ENCODE data around the gene PCDHGB1. TPM values are rescaled to one million over a fixed set of nuclear protein-coding genes. Genes with fewer than 3 reads are reported as not detected.

The PCDHGB1 gene
- total and polyA plus RNA-seq, 2 donors, result 0.47 to 5.7 TPM

DNA sequence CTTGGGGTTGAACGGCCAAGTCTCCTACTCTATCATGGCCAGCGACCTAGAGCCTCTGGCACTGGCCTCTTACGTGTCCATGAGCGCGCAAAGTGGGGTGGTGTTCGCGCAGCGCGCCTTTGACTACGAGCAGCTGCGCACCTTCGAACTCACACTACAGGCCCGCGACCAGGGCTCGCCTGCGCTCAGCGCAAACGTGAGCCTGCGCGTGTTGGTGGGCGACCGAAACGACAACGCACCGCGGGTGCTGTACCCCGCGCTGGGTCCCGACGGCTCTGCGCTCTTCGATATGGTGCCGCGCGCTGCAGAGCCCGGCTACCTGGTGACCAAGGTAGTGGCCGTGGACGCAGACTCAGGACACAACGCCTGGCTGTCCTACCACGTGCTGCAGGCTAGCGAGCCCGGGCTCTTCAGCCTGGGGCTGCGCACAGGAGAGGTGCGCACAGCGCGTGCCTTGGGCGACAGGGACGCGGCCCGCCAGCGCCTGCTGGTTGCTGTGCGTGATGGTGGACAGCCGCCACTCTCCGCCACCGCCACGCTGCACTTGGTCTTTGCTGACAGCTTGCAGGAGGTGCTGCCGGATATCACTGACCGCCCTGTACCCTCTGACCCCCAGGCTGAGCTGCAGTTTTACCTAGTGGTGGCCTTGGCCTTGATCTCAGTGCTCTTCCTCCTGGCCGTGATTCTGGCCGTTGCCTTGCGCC, 49.8 kb downstream of the PCDHGB1 start:
- WGBS, result 23% methylated on average over 61 of the region's 61 CpGs
- H3K4me3 ChIP-seq (ENCODE audit: low read depth, low read length), result no peak overlapping the region

More for the DNA sequence above, 49.8 kb downstream of the PCDHGB1 start:
- Histone ChIP-seq H3K36me3 (ENCODE audit: insufficient read depth) (no peaks in the 10 kb centered on the region), H3K27ac (ENCODE audit: low read depth) (no peak overlapping the region), H3K4me1 (ENCODE audit: insufficient read depth) (no peaks in the 10 kb centered on the region)
- no peak for DNase-seq (ENCODE audit: extremely low spot score)

Other genes starting within 250 kb of the PCDHGB1 start
Only the 30 nearest of the 37 such genes appear.
- gene PCDHB9, start 162.9 kb upstream of the PCDHGB1 start, total RNA-seq, result 2.4 TPM
- 1.2 TPM for gene PCDHB9, start 162.9 kb upstream of the PCDHGB1 start, polyA plus RNA-seq
- gene PCDHB10, start 157.7 kb upstream of the PCDHGB1 start, total RNA-seq, result 5.0 TPM
- 5.1 TPM for gene PCDHB10, start 157.7 kb upstream of the PCDHGB1 start, polyA plus RNA-seq
- gene PCDHB11, start 150.5 kb upstream of the PCDHGB1 start, total RNA-seq, result 7.3 TPM
- 2.8 TPM for gene PCDHB11, start 150.5 kb upstream of the PCDHGB1 start, polyA plus RNA-seq
- gene PCDHB12, start 141.4 kb upstream of the PCDHGB1 start, total RNA-seq, result 6.9 TPM
- gene PCDHB12, start 141.4 kb upstream of the PCDHGB1 start, polyA plus RNA-seq, result 3.4 TPM
- gene PCDHB13, start 136.2 kb upstream of the PCDHGB1 start, total RNA-seq, result 5.9 TPM
- 2.5 TPM for gene PCDHB13, start 136.2 kb upstream of the PCDHGB1 start, polyA plus RNA-seq
- 10.1 TPM for gene PCDHB14, start 126.8 kb upstream of the PCDHGB1 start, total RNA-seq
- gene PCDHB14, start 126.8 kb upstream of the PCDHGB1 start, polyA plus RNA-seq, result 8.2 TPM
- 7.8 TPM for gene PCDHB15, start 104.7 kb upstream of the PCDHGB1 start, total RNA-seq
- 7.3 TPM for gene PCDHB15, start 104.7 kb upstream of the PCDHGB1 start, polyA plus RNA-seq
- 0.69 TPM for gene SLC25A2, start 46.0 kb upstream of the PCDHGB1 start, total RNA-seq
- not detected for gene SLC25A2, start 46.0 kb upstream of the PCDHGB1 start, polyA plus RNA-seq
- gene TAF7, start 29.3 kb upstream of the PCDHGB1 start, total RNA-seq, result 85.9 TPM
- 100 TPM for gene TAF7, start 29.3 kb upstream of the PCDHGB1 start, polyA plus RNA-seq
- gene PCDHGA1, start 19.6 kb upstream of the PCDHGB1 start, total RNA-seq, result 1.2 TPM
- gene PCDHGA1, start 19.6 kb upstream of the PCDHGB1 start, polyA plus RNA-seq, result 1.2 TPM
- gene PCDHGA2, start 11.3 kb upstream of the PCDHGB1 start, total RNA-seq, result 5.7 TPM
- gene PCDHGA2, start 11.3 kb upstream of the PCDHGB1 start, polyA plus RNA-seq, result 4.1 TPM
- 4.6 TPM for gene PCDHGA3, start 6.3 kb upstream of the PCDHGB1 start, total RNA-seq
- gene PCDHGA3, start 6.3 kb upstream of the PCDHGB1 start, polyA plus RNA-seq, result 1.6 TPM
- 5.8 TPM for gene PCDHGA4, start 4.9 kb downstream of the PCDHGB1 start, total RNA-seq
- gene PCDHGA4, start 4.9 kb downstream of the PCDHGB1 start, polyA plus RNA-seq, result 2.2 TPM
- gene PCDHGB2, start 9.9 kb downstream of the PCDHGB1 start, total RNA-seq, result 7.9 TPM
- 2.2 TPM for gene PCDHGB2, start 9.9 kb downstream of the PCDHGB1 start, polyA plus RNA-seq
- gene PCDHGA5, start 14.1 kb downstream of the PCDHGB1 start, total RNA-seq, result 7.0 TPM
- 2.6 TPM for gene PCDHGA5, start 14.1 kb downstream of the PCDHGB1 start, polyA plus RNA-seq
- 7.3 TPM for gene PCDHGB3, start 20.1 kb downstream of the PCDHGB1 start, total RNA-seq
- 1.4 TPM for gene PCDHGB3, start 20.1 kb downstream of the PCDHGB1 start, polyA plus RNA-seq
- gene PCDHGA6, start 23.8 kb downstream of the PCDHGB1 start, total RNA-seq, result 9.6 TPM
- 3.7 TPM for gene PCDHGA6, start 23.8 kb downstream of the PCDHGB1 start, polyA plus RNA-seq
- 6.9 TPM for gene PCDHGA7, start 32.6 kb downstream of the PCDHGB1 start, total RNA-seq
- gene PCDHGA7, start 32.6 kb downstream of the PCDHGB1 start, polyA plus RNA-seq, result 1.9 TPM
- gene PCDHGB4, start 37.6 kb downstream of the PCDHGB1 start, total RNA-seq, result 11.7 TPM
- gene PCDHGB4, start 37.6 kb downstream of the PCDHGB1 start, polyA plus RNA-seq, result 2.4 TPM
- gene PCDHGA8, start 42.5 kb downstream of the PCDHGB1 start, total RNA-seq, result 9.1 TPM
- gene PCDHGA8, start 42.5 kb downstream of the PCDHGB1 start, polyA plus RNA-seq, result 0.25 TPM
- gene PCDHGB5, start 47.8 kb downstream of the PCDHGB1 start, total RNA-seq, result 13.5 TPM
- 4.7 TPM for gene PCDHGB5, start 47.8 kb downstream of the PCDHGB1 start, polyA plus RNA-seq
- 12.5 TPM for gene PCDHGA9, start 52.7 kb downstream of the PCDHGB1 start, total RNA-seq
- gene PCDHGA9, start 52.7 kb downstream of the PCDHGB1 start, polyA plus RNA-seq, result 3.1 TPM
- 12.0 TPM for gene PCDHGB6, start 57.9 kb downstream of the PCDHGB1 start, total RNA-seq
- gene PCDHGB6, start 57.9 kb downstream of the PCDHGB1 start, polyA plus RNA-seq, result 5.0 TPM
- 12.3 TPM for gene PCDHGA10, start 62.9 kb downstream of the PCDHGB1 start, total RNA-seq
- 1.6 TPM for gene PCDHGA10, start 62.9 kb downstream of the PCDHGB1 start, polyA plus RNA-seq
- gene PCDHGB7, start 67.6 kb downstream of the PCDHGB1 start, total RNA-seq, result 10.4 TPM
- 11.7 TPM for gene PCDHGB7, start 67.6 kb downstream of the PCDHGB1 start, polyA plus RNA-seq
- gene PCDHGA11, start 71.0 kb downstream of the PCDHGB1 start, total RNA-seq, result 12.5 TPM
- 1.9 TPM for gene PCDHGA11, start 71.0 kb downstream of the PCDHGB1 start, polyA plus RNA-seq
- gene PCDHGA12, start 80.4 kb downstream of the PCDHGB1 start, total RNA-seq, result 7.8 TPM
- gene PCDHGA12, start 80.4 kb downstream of the PCDHGB1 start, polyA plus RNA-seq, result 2.9 TPM
- 62.8 TPM for gene PCDHGC3, start 125.9 kb downstream of the PCDHGB1 start, total RNA-seq
- 101 TPM for gene PCDHGC3, start 125.9 kb downstream of the PCDHGB1 start, polyA plus RNA-seq
- 6.8 TPM for gene PCDHGC4, start 134.9 kb downstream of the PCDHGB1 start, total RNA-seq
- gene PCDHGC4, start 134.9 kb downstream of the PCDHGB1 start, polyA plus RNA-seq, result 0.23 TPM
- gene PCDHGC5, start 139.0 kb downstream of the PCDHGB1 start, total RNA-seq, result 3.7 TPM
- 0.29 TPM for gene PCDHGC5, start 139.0 kb downstream of the PCDHGB1 start, polyA plus RNA-seq